Skeletal muscle tissue (tissue), 4 donors: ENCODE results near the gene CD248. TPM values are rescaled to one million over a fixed set of nuclear protein-coding genes. Genes with fewer than 3 reads are reported as not detected.
"Not testable (repeated sequence)": the region's sequence is repeated elsewhere in the genome, so short reads cannot be mapped to it uniquely, and the experiment has no call there.

Experiments used
- H3K27ac ChIP-seq: one replicate; pipeline ENCODE4 v1.7.0; 2013; ENCODE audit warnings: mild to moderate bottlenecking, low read depth, low read length, inconsistent platforms
- H3K27me3 ChIP-seq, 3 donors: one replicate each; pipeline ENCODE4 v1.7.0; 2013; ENCODE audit warnings: low read length in 3 of 3; ENCODE audit not compliant: control insufficient read depth in 3 of 3, insufficient read depth in 3 of 3
- H3K36me3 ChIP-seq, 3 donors: one replicate each; pipeline ENCODE4 v1.7.0; 2013; ENCODE audit warnings: low read length in 3 of 3; ENCODE audit not compliant: control insufficient read depth in 3 of 3, insufficient read depth in 3 of 3
- H3K4me1 ChIP-seq, 3 donors: one replicate each; pipeline ENCODE4 v1.7.0; 2013; ENCODE audit warnings: low read length in 3 of 3, mild to moderate bottlenecking in 3 of 3; ENCODE audit not compliant: control insufficient read depth in 3 of 3, insufficient read depth in 3 of 3
- H3K4me3 ChIP-seq, 3 donors: one replicate each; pipeline ENCODE4 v1.7.0; 2013; ENCODE audit warnings: low read length in 3 of 3
- H3K9ac ChIP-seq, 3 donors: one replicate each; pipeline ENCODE4 v1.7.0; 2013; ENCODE audit warnings: low read length in 3 of 3, mild to moderate bottlenecking in 3 of 3, moderate library complexity in 2 of 3, low read depth in 1 of 3
- H3K9me3 ChIP-seq, 3 donors: one replicate each; pipeline ENCODE4 v1.7.0; 2013; ENCODE audit warnings: low read length in 3 of 3; ENCODE audit not compliant: control insufficient read depth in 3 of 3
- total RNA-seq: library from RNA; depleted of rRNA; stranded (reverse); fragments of >200 nt; gene quantifications from one replicate; pipeline ENCODE4 v1.2.3, GENCODE V29; 2014
- donor health status: Osteomylitis.

The CD248 gene
- total RNA-seq, 1 donor from 2014 or later: 19.3 TPM

DNA sequence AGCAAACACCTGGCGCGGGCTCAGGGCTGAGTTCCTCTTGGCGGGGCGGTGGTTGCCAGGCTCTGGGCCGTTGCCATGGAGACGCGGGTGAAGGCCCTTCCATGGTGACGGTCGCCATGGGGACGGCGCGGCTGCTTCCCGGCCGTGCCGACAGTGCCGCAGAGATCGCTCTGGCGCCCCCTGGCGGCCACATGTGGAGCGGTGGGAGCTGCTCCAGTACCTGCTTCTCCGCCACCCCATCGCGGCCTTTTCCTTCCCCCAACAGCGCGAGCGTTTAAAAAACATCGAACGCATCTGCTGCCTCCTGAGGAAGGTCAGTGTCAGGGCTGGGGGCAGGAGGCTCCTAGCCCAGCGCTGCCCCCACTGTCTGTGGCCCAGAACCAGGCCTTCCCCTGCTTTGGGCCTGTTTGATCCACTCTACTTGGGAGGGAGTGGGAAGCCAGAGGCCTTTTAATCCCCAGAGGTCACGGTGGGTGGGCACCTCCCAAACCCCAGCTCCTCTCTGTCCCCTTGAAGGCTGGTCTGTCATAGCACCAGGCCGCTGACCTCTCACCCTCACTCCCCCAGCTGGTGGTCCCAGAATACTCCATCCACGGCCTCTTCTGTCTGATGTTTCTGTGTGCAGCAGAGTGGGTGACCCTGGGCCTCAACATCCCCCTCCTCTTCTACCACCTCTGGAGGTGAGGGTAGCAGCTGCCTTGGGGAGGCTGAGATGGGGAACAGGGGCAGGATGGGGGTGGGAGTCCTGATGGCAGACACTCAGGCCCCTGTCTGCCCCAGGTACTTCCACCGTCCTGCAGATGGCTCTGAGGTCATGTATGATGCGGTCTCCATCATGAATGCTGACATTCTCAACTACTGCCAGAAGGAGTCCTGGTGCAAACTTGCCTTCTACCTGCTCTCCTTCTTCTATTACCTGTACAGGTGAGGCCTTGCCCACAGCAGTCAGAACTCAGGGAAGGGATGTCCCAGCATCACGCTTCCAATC is 34.1 kb downstream of the CD248 start:
- Histone ChIP-seq H3K27me3 (peaks cover 3 to 27% (median 8%) of the 10 kb centered on the region in 3 donors), H3K4me3 (peak overlapping the region in 1 of 3 donors; percentile 49), H3K4me1 (peaks cover 8 to 32% (median 28%) of the 10 kb centered on the region in 3 donors), H3K27ac (no peak overlapping the region), H3K9ac (peak overlapping the region; percentile 14 to 33 (median 20)), H3K9me3 (no peaks in the 10 kb centered on the region), H3K36me3 (peaks cover 17 to 21% (median 20%) of the 10 kb centered on the region in 3 donors)

DNA sequence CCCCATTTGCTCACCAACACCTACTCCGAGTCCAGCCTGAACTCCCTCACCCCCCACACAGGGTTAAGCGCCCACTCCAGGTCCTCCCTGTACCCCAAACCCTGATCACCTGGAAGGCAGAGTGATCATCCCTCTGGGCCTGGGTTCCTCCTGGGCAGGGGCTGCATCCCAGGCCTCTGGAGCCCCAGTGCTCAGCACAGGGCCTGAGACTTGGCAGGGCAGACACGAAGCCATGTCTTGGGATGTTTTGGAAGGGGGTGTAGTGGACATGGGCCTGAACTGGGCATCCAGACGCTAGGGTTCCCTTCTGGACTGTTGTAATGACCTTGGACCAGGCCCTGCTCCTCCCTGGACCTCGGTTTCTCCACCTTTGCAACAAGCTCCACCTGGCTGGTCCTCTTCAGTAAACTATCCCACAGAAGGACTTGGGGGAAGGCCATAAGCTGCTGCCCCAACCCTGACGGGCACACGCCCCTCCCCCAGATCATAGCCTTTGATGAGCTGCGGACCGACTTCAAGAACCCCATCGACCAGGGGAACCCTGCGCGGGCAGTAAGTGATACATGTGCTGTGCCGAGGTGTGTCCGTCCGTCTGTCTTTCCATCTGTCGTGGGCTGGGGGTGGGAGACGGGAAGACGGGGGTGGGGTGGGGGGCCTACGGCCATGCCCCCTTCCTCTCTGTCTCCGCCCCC is 34.9 kb downstream of the CD248 start:
- peaks cover 9 to 29% (median 24%) of the 10 kb centered on the region in 3 donors for H3K4me1 ChIP-seq
- H3K9ac ChIP-seq: no peak overlapping the region
- no peaks in the 10 kb centered on the region for H3K9me3 ChIP-seq
- no peak overlapping the region for H3K4me3 ChIP-seq
- H3K27ac ChIP-seq: no peak overlapping the region
- H3K36me3 ChIP-seq: peaks cover 17 to 20% (median 18%) of the 10 kb centered on the region in 3 donors
- H3K27me3 ChIP-seq: peaks cover 3 to 27% (median 8%) of the 10 kb centered on the region in 3 donors

DNA sequence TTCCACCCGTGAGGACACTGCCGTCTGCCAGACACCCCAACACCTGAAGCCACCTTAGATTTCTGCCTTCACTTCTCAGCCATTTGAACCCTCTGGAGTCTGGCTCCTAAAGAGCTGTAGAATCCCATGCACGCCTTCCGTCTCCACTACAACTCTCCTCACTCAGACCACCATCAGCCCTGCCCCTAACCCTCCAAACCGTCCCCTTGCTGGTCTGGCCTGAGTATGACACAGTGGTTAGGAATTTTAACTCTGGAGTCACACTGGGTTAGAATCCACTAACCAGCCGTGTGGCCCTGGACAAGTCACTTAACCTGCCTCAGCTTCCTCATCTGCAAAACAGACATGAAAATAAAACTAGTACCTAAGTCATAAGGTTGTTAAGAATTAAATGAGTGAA is 35.8 kb downstream of the CD248 start:
- peaks cover 3 to 27% (median 8%) of the 10 kb centered on the region in 3 donors for H3K27me3 ChIP-seq
- no peak overlapping the region for H3K9ac ChIP-seq
- H3K36me3 ChIP-seq: peaks cover 21 to 22% (median 21%) of the 10 kb centered on the region in 3 donors
- H3K9me3 ChIP-seq: no peaks in the 10 kb centered on the region
- no peak overlapping the region for H3K27ac ChIP-seq
- no peak overlapping the region for H3K4me3 ChIP-seq
- H3K4me1 ChIP-seq: peaks cover 9 to 20% (median 19%) of the 10 kb centered on the region in 3 donors

GRCh38 chr11:66280428-66280827 is 36.4 kb downstream of the CD248 start:
- H3K9ac ChIP-seq: no peak overlapping the region
- H3K36me3 ChIP-seq: peaks cover 18 to 24% (median 23%) of the 10 kb centered on the region in 3 donors
- H3K27ac ChIP-seq: no peak overlapping the region
- H3K4me3 ChIP-seq: no peak overlapping the region
- peaks cover 3 to 27% (median 8%) of the 10 kb centered on the region in 3 donors for H3K27me3 ChIP-seq
- H3K4me1 ChIP-seq: peaks cover 9 to 14% (median 13%) of the 10 kb centered on the region in 3 donors
- no peaks in the 10 kb centered on the region for H3K9me3 ChIP-seq

DNA sequence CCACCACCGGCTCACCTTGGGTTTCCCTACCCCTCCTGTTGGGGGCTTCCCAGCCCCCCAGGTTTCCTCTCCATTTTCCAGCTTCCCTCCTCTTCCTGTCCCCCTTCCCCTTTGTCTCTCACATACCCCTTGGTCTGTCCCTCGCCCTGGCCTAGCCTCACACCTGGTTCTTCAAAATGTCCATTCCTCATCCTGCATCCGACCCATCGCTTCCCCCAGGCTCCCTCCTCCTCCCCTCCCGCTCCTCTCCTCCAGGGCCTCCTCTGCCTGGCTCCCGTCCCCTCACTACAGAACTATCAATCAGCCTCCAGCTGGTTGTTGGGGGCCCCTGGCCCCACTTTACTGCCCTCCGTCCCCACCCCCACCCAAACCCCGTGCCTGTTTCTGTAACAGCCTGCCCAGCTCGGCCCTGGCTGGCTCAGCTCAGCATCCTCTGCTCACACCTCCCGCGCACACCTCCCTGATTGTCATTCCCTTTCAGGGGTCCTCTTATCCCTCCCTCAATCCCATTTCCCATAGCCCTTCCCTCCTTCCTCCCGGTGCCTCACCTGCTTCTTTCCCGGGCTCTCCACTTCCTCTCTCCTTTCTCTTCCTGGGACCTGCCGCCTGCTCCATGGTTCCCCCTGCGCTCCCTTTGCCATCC is 37.6 kb downstream of the CD248 start:
- peaks cover 15 to 26% (median 23%) of the 10 kb centered on the region in 3 donors for H3K36me3 ChIP-seq

GRCh38 chr11:66278363-66279091 is 38.3 kb downstream of the CD248 start:
- Histone ChIP-seq H3K36me3 (peaks cover 20 to 30% (median 28%) of the 10 kb centered on the region in 3 donors), H3K27ac (no peak overlapping the region), H3K9ac (no peak overlapping the region), H3K9me3 (no peaks in the 10 kb centered on the region), H3K4me1 (peaks cover 9 to 11% (median 11%) of the 10 kb centered on the region in 3 donors), H3K4me3 (no peak overlapping the region), H3K27me3 (peaks cover 3 to 27% (median 8%) of the 10 kb centered on the region in 3 donors)

More for the DNA sequence above, 37.6 kb downstream of the CD248 start:
- Histone ChIP-seq H3K4me3 (no peak overlapping the region), H3K9ac (no peak overlapping the region), H3K27ac (no peak overlapping the region), H3K9me3 (no peaks in the 10 kb centered on the region), H3K27me3 (peaks cover 3 to 27% (median 8%) of the 10 kb centered on the region in 3 donors), H3K4me1 (peaks cover 9 to 11% (median 11%) of the 10 kb centered on the region in 3 donors)

DNA sequence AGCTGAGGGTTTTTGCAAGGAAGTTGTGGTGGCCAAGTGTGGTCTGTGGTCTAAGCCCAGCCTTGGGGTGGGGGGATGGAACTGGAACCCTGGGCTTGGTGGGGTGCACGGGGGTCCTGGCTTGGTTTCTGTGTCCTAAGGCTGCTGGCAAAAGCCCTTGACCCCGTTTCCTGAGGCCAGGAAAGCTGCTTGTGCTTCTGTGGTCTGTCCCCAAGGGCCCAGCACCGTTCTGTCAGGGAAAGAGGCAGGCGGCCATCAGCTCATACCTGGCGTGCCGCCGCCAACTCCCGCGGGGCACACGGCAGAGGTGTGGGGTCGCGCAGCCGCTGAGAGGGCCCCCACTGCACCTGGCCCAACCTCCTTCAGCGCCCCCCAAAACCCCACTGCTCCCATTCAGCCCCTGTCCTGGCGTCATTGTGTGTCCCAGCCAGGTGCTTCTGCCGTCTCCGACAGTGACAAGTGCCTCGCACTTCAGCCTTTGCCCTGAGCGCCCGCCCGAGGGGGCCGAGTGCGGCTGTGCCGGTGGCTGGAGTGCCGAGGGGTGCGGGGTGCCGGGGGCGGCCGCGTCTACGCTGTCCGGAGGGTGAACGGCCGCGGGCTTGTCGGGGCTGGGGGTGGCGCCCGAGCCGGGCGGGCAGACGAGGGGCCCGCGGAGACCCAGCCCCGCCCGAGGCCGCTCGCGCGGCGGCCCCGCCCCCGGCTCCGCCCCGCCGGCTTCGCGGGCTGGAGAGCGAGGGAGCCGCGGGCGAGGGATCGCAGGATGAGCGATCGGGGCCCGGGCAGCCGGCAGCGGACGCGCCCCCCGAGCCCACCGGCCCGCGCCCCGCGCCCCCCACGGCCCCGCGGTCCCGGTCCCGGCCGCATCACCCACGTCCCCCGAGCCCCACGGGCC is 39.1 kb downstream of the CD248 start, which contains the start of gene CNIH2:
TSS of gene CNIH2 (plus strand) at position 705 of the 892 bp plus-strand sequence. CDS start 282 bp downstream, outside the sequence.
- Histone ChIP-seq H3K9me3 (no peaks in the 10 kb centered on the region), H3K27me3 (peaks cover 3 to 25% (median 8%) of the 10 kb centered on the region in 3 donors), H3K27ac (no peak within 1 kb of the TSS), H3K9ac (peak within 1 kb of the TSS in 1 of 3 donors; percentile 57), H3K4me1 (peaks cover 7 to 10% (median 9%) of the 10 kb centered on the region in 3 donors), H3K4me3 (no peak within 1 kb of the TSS), H3K36me3 (peaks cover 29 to 36% (median 35%) of the 10 kb centered on the region in 3 donors)

DNA sequence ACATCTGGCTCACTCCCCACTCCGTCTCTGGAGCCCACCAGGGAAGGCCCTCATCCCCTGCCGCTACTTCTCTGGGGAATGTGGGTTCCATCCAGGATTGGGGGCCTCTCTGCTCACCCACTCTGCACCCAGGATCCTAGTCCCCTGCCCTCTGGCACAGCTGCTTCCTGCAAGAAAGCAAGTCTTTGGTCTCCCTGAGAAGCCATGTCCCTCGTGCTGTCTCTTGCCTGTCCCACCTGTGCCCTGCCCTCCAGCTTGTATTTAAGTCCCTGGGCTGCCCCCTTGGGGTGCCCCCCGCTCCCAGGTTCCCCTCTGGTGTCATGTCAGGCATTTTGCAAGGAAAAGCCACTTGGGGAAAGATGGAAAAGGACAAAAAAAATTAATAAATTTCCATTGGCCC is 39.8 kb downstream of the CD248 start:
- not testable (repeated sequence) for H3K4me1 ChIP-seq, H3K9ac ChIP-seq, H3K27ac ChIP-seq, H3K4me3 ChIP-seq, H3K9me3 ChIP-seq
- Histone ChIP-seq H3K27me3 (peaks cover 3 to 23% (median 8%) of the 10 kb centered on the region in 3 donors), H3K36me3 (peaks cover 35 to 42% (median 42%) of the 10 kb centered on the region in 3 donors)
